C4-2B (cell line): ENCODE data around the gene MAP3K6.
"Not testable (repeated sequence)": the region's sequence is repeated elsewhere in the genome, so short reads cannot be mapped to it uniquely, and the experiment has no call there.

Source experiments
- CTCF ChIP-seq: fragments of 450-650 bp; conservative IDR thresholded peaks from 2 replicates; pipeline ENCODE4 v1.5.1; 2017; ENCODE audit warnings: mild to moderate bottlenecking
- ZFX ChIP-seq: fragments of 450-650 bp; IDR thresholded peaks from 2 replicates; pipeline ENCODE4 v1.6.1; 2017

GRCh38 chr1:27384797-27385196, 18.0 kb upstream of the MAP3K6 start:
- TF ChIP-seq CTCF, ZFX: not testable (repeated sequence)
